HG02970 (cell line): ENCODE measurements around the gene TOMM34.

ENCODE experiments used
- ATAC-seq: cut with Tn5 transposase; IDR thresholded peaks from one replicate; pipeline ENCODE4 v1.9.1; 2021; ENCODE audit warnings: mild to moderate bottlenecking, moderate library complexity, moderate number of reproducible peaks; ENCODE audit not compliant: unreplicated experiment, low FRiP score

TOMM34 gene

DNA sequence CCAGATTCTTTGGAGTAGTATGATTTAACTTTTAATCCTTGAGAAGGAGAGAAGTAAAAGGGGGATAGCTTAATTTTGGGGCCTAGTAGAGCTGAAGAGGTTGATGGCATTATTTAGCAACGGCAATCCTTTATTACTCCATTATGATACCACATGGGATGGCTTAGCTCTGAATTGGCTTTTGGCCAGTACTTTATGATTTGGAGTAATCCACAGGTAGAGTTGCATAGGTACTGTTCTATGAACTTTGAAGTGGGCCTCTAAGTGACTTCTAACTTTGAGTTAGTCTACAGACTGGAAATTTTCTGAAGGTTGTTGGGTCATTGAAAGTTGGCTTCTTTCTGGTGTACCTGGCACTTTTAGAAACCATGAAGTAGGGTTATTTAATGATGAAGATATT is 63.1 kb downstream of the TOMM34 start:
- ATAC-seq: no peak

DNA sequence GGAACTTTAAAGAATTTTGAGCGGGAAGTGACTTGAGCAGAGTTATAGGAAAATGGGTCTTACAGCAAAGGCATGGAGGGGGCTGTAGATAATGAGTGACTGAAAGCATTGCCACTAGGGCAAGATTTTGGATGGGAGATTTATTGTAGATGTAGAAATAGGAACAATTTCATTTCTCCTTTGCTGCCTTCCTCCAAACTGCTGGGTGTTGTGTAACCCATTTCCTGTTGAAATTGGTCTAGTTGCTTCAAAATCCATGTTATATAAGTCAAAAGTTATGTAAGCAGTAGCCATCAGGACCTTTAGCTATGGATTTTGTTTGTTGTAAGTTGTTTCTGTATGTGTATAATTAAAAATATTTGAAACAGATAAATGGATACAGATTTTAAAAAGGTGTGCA is 63.6 kb downstream of the TOMM34 start:
- no peak for ATAC-seq

DNA sequence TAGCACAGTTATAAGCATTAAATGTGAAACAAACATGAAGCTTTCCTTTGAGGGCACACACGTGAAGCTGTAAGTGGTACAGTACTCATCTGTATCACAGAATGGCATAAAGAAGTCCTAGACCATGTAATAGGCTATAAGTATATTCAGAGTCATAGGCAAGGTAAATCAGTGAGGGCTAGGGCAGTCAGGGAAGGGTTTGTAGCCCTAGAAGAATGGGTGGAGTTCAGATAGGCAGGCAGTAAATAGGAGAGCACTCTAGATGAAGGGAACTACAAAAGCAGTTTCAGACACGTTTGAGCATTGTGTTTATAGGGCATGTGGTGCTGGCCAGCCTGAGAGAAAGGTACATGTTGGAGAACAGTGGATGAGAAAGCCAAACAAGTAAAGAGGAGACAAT is 65.2 kb downstream of the TOMM34 start:
- ATAC-seq: no peak
